Measurements from ENCODE around the gene PDE4B.
A peak's percentile ranks its signal among the peaks of the same experiment; 100 is the strongest.

- no peak for TF ChIP-seq POLR2A (IDR thresholded peaks at IDR 0.05)
- peak; percentile 61 to 82 (median 72) for TF ChIP-seq CTCF (IDR thresholded peaks at IDR 0.05)
These were observed 166.1 kb downstream of the PDE4B start for GRCh38 chr1:65958561-65959350.

All from body of pancreas (tissue), 4 donors.